ENCODE measurements around the gene SLC8A1.

DNA sequence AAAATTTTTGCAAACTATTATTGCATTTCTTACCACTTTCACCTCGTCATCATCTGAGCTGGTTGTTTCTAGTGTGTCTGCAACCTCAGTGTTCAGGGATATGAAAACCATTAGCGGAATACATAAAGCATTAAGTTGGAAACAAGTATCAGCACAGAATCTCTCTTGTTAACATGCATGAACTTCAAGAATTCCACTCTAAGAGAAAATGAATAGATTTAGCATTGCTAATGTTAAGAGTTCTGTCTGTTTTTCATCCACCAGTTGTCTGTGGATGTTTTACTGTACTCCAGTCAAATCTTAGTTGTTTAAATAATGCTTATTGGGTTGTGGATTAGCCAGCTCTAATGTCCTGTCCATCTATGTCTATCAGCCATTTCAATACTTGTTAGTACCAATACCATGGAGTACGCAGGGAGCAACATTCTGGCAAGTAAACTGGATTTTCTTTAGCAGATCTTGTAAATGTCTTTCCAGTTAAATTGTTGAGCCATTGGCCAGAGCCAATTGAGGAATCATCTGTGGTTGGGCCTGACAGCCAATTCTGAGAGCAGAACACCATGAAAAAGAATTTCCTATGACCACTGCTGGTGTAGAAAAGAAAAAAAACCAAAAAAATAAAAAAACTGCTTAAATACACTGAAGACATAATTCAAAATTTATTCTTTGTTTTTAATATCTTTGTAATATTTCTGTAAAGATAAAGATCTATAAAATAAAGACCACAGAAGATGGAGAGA is 82.5 kb downstream of the SLC8A1 start:
- TF ChIP-seq, protein P1, sequence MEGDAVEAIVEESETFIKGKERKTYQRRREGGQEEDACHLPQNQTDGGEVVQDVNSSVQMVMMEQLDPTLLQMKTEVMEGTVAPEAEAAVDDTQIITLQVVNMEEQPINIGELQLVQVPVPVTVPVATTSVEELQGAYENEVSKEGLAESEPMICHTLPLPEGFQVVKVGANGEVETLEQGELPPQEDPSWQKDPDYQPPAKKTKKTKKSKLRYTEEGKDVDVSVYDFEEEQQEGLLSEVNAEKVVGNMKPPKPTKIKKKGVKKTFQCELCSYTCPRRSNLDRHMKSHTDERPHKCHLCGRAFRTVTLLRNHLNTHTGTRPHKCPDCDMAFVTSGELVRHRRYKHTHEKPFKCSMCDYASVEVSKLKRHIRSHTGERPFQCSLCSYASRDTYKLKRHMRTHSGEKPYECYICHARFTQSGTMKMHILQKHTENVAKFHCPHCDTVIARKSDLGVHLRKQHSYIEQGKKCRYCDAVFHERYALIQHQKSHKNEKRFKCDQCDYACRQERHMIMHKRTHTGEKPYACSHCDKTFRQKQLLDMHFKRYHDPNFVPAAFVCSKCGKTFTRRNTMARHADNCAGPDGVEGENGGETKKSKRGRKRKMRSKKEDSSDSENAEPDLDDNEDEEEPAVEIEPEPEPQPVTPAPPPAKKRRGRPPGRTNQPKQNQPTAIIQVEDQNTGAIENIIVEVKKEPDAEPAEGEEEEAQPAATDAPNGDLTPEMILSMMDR (IDR thresholded peaks at IDR 0.05), result no peak
- TF ChIP-seq EP300 (IDR thresholded peaks at IDR 0.05; ENCODE audit: low read depth), result no peak
